Transverse colon (tissue), 4 donors: ENCODE data around the gene CAMK1G.

ENCODE experiments used
- EP300 ChIP-seq: sonication (generic); formaldehyde crosslinking; IDR thresholded peaks from one replicate; pipeline ENCODE4 v1.6.1; 2017; ENCODE audit warnings: antibody characterized with exemption, low read depth
- POLR2A ChIP-seq: fragments of 450-650 bp; IDR thresholded peaks from one replicate; pipeline ENCODE4 v1.6.1; 2016; ENCODE audit warnings: antibody characterized with exemption, mild to moderate bottlenecking, moderate library complexity
- POLR2AphosphoS5 ChIP-seq, 3 donors: sonication (generic); formaldehyde crosslinking; IDR thresholded peaks; one replicate each; pipeline ENCODE4 v1.6.1; 2016; ENCODE audit warnings: antibody characterized with exemption in 3 of 3
- TF ChIP-seq, protein P1 (sequence below), 5 experiments: fragments of 200-600 bp in 3 of 5; fragments of 450-650 bp in 2 of 5; sonication (generic) in 3 of 5; IDR thresholded peaks; 1 replicate in 2 of 5; 2 replicates in 3 of 5; pipeline ENCODE4 v1.5.1; 2016 to 2017; ENCODE audit warnings: antibody characterized with exemption in 5 of 5, inconsistent platforms in 3 of 5, mild to moderate bottlenecking in 2 of 5, moderate library complexity in 1 of 5

DNA sequence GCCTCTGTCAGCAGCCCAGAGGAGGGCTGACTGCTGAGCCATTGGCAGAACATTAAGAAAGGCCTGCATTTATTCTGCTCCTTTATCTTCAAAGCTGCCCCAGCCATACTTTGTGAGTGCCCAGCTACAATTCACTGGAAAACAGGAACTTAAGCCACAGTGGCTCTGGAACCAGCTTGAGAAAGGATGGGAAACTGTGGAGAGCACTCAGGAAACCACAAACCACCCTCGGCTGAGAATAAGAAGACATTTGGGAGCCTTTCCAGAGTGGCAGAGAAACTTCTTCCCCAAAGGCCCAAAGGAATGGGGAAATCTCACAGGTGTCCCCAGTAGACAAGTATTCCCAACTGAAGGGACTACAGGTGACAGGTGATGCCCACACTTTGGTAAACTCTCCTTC, 66.9 kb downstream of the CAMK1G start:
- TF ChIP-seq, protein P1, sequence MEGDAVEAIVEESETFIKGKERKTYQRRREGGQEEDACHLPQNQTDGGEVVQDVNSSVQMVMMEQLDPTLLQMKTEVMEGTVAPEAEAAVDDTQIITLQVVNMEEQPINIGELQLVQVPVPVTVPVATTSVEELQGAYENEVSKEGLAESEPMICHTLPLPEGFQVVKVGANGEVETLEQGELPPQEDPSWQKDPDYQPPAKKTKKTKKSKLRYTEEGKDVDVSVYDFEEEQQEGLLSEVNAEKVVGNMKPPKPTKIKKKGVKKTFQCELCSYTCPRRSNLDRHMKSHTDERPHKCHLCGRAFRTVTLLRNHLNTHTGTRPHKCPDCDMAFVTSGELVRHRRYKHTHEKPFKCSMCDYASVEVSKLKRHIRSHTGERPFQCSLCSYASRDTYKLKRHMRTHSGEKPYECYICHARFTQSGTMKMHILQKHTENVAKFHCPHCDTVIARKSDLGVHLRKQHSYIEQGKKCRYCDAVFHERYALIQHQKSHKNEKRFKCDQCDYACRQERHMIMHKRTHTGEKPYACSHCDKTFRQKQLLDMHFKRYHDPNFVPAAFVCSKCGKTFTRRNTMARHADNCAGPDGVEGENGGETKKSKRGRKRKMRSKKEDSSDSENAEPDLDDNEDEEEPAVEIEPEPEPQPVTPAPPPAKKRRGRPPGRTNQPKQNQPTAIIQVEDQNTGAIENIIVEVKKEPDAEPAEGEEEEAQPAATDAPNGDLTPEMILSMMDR (IDR thresholded peaks at IDR 0.05), result no peak
- TF ChIP-seq POLR2A (no peak), EP300 (no peak), POLR2AphosphoS5 (IDR thresholded peaks at IDR 0.05) (no peak)
